RWPE2 (cell line): ENCODE measurements around the gene DPP9.
A peak's percentile ranks its signal among the peaks of the same experiment; 100 is the strongest.

Source experiments
- ATAC-seq: fragments of 200-7000 bp; cut with Tn5 transposase; 3 replicates; pipeline ENCODE4 v1.9.1; 2021; ENCODE audit warnings: low read depth
- DNase-seq: peaks from one replicate; pipeline ENCODE4 v3.0.0-alpha.2; 2020; ENCODE audit warnings: low spot score
- H3K27ac ChIP-seq: fragments of 450-650 bp; 2 replicates; pipeline ENCODE4 v1.5.1; 2017; ENCODE audit warnings: mild to moderate bottlenecking; ENCODE audit not compliant: poor library complexity, severe bottlenecking
- H3K27me3 ChIP-seq: fragments of 250-450 bp; sonication (Bioruptor Pico); 2 replicates; pipeline ENCODE4 v1.5.1; 2021; ENCODE audit warnings: mild to moderate bottlenecking, moderate library complexity; ENCODE audit not compliant: insufficient read depth, poor library complexity, severe bottlenecking
- H3K36me3 ChIP-seq: fragments of 250-450 bp; sonication (Bioruptor Pico); 2 replicates; pipeline ENCODE4 v1.5.1; 2020; ENCODE audit warnings: low read depth, mild to moderate bottlenecking, moderate library complexity
- H3K4me1 ChIP-seq: fragments of 250-450 bp; sonication (Bioruptor Pico); 2 replicates; pipeline ENCODE4 v1.5.1; 2021; ENCODE audit warnings: mild to moderate bottlenecking, moderate library complexity; ENCODE audit not compliant: insufficient read depth, poor library complexity, severe bottlenecking
- H3K4me3 ChIP-seq: fragments of 250-450 bp; sonication (Bioruptor Pico); 2 replicates; pipeline ENCODE4 v1.5.1; 2021; ENCODE audit warnings: mild to moderate bottlenecking, moderate library complexity; ENCODE audit not compliant: severe bottlenecking
- H3K9me3 ChIP-seq: fragments of 250-450 bp; sonication (Bioruptor Pico); 2 replicates; pipeline ENCODE4 v1.5.1; 2021; ENCODE audit warnings: mild to moderate bottlenecking, moderate library complexity; ENCODE audit not compliant: severe bottlenecking
- CTCF ChIP-seq: fragments of 450-650 bp; IDR thresholded peaks from one replicate; pipeline ENCODE4 v1.5.1; 2017; ENCODE audit warnings: mild to moderate bottlenecking, moderate library complexity; ENCODE audit not compliant: poor library complexity, severe bottlenecking

The DPP9 gene

GRCh38 chr19:4764393-4764660, 40.7 kb upstream of the DPP9 start:
- H3K4me1 ChIP-seq, result no peaks in the 10 kb centered on the region
- no peak overlapping the region for H3K4me3 ChIP-seq
- H3K27me3 ChIP-seq, result no peaks in the 10 kb centered on the region
- H3K27ac ChIP-seq, result no peak overlapping the region
- no peak for DNase-seq
- no peaks in the 10 kb centered on the region for H3K36me3 ChIP-seq
- H3K9me3 ChIP-seq, result no peaks in the 10 kb centered on the region
- TF ChIP-seq CTCF, result no peak
- no peak for ATAC-seq

- Histone ChIP-seq H3K27ac (no peak overlapping the region), H3K36me3 (no peaks in the 10 kb centered on the region), H3K4me1 (no peaks in the 10 kb centered on the region), H3K4me3 (no peak overlapping the region), H3K27me3 (no peaks in the 10 kb centered on the region), H3K9me3 (no peaks in the 10 kb centered on the region)
- no peak for ATAC-seq
- no peak for DNase-seq
- TF ChIP-seq CTCF, result no peak
Observed at GRCh38 chr19:4763021-4763420, 39.4 kb upstream of the DPP9 start.

GRCh38 chr19:4760285-4760650, 36.6 kb upstream of the DPP9 start:
- Histone ChIP-seq H3K27ac (no peak overlapping the region), H3K27me3 (no peaks in the 10 kb centered on the region), H3K4me1 (no peaks in the 10 kb centered on the region), H3K4me3 (peak overlapping the region; percentile 7), H3K9me3 (no peaks in the 10 kb centered on the region), H3K36me3 (no peaks in the 10 kb centered on the region)
- DNase-seq (no peak), ATAC-seq (no peak)
- TF ChIP-seq CTCF, result no peak

- Histone ChIP-seq H3K27ac (no peak overlapping the region), H3K27me3 (no peaks in the 10 kb centered on the region), H3K4me1 (no peaks in the 10 kb centered on the region), H3K9me3 (no peaks in the 10 kb centered on the region), H3K36me3 (no peaks in the 10 kb centered on the region), H3K4me3 (peak overlapping the region; percentile 7)
- ATAC-seq (peak; percentile 88), DNase-seq (peak; percentile 79)
- TF ChIP-seq CTCF, result no peak
Observed at GRCh38 chr19:4759388-4760284, 36.0 kb upstream of the DPP9 start.

GRCh38 chr19:4758659-4759058, 35.0 kb upstream of the DPP9 start:
- H3K4me1 ChIP-seq, result no peaks in the 10 kb centered on the region
- H3K27me3 ChIP-seq, result no peaks in the 10 kb centered on the region
- no peaks in the 10 kb centered on the region for H3K9me3 ChIP-seq
- DNase-seq (no peak), ATAC-seq (no peak)
- TF ChIP-seq CTCF, result no peak
- no peak overlapping the region for H3K4me3 ChIP-seq
- H3K36me3 ChIP-seq, result no peaks in the 10 kb centered on the region
- no peak overlapping the region for H3K27ac ChIP-seq
